NOMO-1 (cell line): ENCODE measurements around the gene LRRC47.
A peak's percentile ranks its signal among the peaks of the same experiment; 100 is the strongest.

Source experiments
- DNase-seq, 2 experiments: peaks; one replicate each; lab custom pipeline; 2025; ENCODE audit not compliant: unreplicated experiment in 2 of 2; lab: John Stamatoyannopoulos, UW

LRRC47 gene

DNA sequence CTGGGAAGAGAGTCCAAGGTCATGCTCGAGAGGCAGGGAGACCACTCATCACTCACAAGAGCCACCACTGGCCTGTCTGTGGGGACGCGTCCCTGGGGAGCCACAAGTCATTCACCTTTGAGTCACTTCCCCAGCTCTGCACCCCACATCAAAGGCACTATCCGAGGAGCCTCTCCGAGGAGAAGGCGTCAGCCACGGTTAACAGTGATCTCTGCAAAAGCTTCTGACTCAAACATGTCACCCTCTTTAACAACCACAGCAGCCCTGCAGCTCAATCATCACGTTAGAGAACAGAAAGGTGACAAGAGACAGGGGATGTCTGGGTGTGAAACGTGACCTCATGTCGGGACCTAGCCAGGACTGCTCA, 9.0 kb downstream of the LRRC47 start:
- no peak for DNase-seq

DNA sequence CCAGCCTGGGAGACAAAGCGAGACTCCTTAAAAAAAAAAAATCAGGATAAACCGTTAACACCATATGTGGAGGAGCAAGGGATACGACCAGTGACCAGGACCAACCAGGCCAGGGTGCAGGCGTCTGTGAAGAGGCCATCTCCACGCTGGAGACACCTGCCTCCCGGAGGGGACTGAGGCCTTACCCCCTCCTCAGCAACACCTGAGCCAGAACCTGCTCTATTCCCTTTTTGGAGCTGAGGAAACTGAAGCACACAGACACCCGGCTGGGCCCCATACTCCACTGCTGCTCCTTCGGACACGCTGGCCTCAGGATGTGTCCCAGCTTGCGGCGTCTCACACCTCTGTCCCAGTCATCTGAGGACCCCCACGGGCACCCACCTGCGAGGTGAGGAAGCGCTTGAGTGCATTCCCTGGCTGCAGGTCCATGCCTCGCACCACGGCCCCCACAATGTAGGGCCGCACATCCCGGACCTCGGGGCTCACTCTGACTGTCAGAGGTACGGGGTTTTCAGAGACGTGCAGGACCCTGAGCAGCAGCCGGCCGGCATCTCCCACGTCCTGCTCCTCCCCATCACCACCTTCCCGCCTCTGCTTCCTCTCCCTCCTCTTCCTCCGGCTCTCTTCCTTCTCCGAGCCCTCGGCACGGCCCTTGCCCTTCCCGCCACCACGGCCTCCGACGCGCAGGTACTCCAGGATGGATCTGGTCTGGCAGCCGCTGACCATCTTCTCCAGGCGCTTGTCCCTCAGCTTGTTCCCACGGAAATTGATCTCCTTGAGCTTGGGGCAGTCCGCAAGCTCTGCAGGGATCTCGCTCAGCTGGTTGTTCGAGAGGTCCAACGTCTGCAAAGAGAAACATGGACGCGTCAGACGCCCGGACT, 9.6 kb downstream of the LRRC47 start:
- no peak for DNase-seq

DNA sequence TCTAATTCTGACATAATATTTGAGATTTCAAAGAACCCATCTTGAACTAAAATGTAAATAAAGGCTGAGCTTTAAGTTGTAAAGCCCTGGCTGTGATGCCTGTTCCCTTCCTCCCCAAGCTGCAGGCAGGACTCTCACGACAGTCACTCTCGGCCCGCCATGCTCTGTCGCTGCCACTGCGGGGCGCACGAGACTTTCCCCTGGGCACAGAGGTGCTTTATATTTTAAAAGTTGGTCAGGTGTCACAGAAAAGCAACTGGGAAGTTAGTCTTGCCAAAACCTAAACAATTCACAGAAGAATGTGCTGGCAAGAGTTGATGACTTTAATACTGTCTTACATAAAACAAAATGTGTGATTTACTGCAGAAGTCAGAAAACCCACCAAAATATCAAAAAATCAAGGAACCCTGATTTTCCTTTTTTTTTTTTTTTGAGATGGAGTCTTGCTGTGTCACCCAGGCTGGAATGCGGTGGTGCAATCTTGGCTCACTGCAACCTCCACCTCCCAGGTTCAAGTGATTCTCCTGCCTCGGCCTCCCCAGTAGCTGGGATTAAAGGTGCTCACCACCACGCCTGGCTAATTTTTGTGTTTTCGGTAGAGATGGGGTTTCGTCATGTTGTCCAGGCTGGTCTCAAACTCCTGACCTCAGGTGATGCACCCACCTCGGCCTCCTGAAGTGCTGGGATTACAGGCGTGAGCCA, 10.7 kb downstream of the LRRC47 start:
- no peak for DNase-seq

DNA sequence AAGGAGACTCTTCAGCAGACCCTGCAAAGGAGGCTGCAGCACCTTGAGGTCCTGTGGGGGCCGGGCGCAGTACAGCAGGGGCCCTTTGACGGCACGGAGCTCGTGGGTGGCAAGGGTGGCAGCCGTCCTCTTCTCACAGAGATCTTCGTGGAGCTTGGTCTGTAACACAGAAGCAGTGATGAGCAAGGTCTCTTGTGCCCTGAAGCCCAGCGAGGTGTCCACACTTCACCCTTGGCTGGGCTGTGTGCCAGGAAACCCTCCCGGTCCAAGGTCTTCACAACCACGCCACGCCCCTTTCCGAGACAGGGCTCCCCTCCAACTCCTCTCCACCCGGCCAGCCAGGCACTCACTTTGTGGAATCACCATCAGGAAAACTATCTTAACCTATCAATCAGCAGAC, 11.3 kb downstream of the LRRC47 start:
- no peak for DNase-seq

DNA sequence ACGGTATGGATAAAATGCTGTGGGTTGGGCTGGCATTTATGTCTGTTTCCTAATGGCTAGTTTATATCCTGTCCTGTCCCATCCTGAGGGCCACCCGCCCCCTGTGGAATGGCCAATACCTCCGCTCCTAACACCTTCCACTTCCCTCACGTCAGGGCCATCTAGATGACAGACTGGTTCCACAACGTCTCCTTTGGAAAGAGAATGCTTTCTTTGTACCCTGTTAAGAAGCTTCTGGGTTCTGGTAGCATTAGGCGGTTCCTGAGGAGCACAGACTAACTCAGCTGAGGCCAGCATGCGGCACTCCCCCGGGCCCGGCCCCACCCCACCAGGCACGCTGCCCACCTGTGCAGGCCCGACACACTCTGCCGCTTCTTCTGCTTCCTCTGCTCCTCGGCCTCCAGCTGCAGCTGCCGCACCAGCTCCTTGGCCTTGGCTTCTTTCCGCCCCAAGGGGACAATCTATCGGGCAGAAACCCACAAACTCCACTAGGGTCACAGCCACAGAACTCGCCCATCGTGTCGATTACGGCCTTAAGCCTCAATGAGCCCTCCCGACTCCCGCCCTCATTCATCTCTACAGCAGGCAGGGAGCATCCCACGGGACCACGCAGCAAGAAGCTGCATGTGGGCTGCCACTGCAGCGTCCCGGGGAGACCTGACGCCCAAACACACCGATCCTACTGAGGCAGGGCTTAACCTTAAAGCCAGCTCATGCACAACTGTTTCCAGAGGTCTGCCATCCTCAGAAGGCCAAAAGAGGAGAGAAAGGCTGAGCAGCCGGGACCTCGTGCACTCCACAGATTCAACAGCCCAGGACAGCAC, 12.4 kb downstream of the LRRC47 start:
- no peak for DNase-seq

DNA sequence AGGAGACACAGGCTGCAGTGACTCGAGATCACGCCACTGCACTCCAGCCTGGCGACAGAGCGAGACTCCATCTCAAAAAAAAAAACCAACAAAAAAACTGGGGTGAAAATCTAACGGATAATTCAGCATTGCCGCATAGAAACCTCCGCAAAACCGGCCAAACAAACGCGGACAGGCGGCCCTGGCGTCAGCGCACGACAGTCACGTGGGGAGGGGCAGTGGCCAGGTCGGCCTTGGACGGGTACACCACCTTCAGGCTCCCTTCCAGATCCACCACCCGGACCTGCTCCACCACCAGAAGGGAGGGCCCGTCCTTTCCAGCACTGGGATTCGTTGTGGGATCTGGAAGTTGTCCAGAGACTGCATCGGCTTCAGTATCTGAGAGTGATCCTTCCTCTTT, 15.4 kb downstream of the LRRC47 start:
- DNase-seq: no peak

DNA sequence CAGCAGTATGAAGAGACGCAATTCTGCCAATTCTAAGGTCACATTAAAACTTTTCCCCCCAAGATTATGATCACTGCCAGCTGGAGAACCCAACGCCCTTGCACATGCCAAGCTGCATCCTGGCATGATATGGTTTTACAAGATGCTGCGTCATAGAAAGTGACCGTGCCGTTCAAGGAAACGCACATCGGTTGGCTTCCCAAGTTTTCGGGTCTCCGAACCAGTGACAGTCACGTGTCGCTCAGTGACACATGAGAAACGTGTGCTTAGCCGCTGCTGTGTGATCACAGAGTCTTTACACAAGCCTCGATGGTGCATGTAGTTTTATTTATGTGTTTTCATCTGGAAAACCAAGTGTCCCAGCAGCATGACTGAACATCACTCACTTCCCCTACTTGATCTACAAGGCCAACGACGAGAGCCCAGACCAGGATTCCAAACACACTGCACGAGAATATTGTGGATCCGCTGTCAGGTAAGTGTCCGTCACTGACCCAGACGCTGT, 16.3 kb downstream of the LRRC47 start:
- no peak for DNase-seq

DNA sequence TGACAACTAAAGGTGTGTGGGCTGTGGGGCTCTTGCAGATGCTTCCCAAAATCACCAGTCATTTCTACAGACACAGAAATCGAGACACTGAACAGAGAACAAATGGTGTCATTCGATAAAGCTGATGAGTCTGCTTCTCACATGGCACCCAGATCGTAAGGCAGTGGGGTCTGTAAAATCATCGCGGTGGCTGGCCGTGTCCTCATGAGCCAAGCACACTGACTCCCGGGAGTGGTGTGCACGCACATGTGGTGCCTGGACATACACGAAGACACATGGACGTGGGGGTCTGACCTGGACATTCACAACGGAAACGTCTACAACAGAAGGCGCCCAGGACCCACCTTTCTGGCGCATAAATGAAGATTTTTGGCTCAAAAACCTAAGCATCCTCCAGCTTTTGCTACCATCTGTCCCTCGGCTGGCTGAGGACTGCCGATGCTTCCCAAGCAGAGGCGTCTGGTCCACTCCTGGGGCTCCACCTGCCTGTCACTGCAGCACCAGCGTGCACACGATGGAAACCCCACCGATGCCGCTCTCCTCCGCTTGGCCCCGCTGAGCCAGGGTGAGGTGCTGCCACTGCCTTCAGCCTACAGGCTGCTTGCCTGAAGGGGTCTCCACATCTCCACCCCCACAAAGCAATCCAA, 16.9 kb downstream of the LRRC47 start:
- no peak for DNase-seq

DNA sequence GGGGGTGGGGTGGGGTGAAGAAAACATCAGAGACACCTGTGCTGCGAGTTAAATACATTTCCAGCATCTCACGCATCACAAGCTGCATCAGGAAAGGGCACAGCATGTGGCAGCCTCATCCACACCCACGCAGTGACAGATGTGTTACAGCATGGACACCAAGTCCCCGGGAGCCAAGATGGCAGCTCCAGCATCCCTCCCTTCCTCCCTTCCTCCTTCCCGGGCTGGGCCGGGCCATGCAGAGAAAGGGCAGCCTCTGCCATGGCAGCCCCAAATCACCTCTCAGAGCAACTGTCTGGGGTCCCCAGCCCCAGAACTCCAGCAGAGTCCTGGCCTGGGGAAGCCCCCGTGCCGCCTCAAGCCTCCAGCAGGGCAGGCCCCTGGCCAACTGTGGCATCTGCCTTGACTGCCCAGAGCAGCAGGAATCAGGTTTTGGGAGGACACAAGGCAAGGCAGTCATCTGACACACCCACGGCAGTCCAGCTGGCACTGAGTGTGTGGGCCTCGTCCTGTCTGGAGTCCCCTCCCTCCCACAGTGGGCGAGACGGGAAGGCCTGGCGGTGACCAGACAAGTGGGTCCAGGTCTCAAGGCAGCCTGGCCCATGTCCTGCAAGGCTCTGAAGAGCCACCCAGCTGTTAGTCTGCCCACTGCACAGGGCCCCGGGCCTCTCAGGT, 17.6 kb downstream of the LRRC47 start:
- DNase-seq: no peak

DNA sequence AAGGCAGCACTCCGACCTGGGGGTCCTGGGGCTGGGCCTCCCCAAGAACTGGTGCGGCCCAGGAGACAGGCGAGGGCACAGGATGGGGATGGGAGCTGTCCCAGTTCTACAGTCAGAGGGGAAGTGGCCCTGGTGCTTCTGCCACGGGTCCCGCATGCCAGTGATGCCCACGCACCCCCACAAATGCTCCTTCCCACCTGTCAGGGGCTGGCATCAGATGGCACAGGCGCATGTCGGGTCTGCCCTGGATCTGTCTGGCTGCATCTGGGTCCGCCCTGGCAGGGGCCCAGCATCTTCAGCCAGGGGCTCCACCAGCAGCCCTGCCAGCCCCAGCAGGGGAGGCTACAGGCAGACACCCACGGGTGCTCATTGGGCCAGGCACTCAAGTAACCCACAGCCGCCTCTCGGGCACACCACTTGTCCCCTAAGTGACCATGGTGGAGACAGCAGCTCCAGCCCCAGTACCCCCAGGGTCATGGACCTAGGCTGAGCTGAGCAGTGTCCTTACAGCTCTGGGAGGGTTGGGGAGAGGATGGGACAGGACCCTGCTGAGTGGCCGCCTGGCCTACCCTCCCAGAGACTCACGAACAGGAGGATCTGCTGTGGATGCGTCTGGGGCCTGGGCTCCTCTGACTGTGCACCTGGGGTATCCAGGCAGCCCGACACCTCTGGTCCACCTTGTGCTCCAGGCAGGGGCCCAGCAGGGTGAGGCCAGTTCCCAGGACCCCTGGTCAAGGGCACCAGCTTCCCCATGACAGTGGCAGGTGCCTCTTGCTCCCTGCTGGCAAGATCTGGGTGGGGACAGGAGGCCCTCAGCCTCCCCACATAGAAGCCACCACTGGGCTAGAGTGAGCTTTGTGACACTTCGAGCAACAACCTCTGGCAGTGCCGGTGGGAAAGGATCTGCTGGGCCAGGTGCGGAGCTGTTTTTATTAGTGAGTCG, 18.4 kb downstream of the LRRC47 start:
- no peak for DNase-seq

DNA sequence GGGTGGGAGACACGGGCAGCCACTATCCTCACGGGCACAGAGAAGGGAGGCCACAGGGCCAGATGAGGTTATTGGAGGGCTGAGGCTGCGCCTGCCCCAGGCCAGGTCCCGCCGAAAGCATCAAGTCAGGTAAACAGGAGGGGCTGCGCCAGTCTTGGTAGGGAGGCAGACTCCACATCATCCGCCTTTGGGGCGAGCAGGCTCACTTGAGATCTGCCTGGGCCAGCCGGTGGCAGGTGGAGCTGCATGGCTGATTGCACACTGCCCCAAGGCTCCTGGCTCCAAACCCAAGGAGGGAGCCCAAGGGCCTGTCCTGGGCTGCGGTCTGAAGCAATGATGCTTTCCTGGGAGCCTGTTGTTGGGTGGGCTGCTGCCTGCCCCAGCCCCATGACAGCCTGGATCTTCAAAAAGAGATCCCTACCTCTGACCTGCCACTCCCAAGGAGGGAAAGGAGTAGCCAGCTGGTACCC, 19.2 kb downstream of the LRRC47 start:
- no peak for DNase-seq

DNA sequence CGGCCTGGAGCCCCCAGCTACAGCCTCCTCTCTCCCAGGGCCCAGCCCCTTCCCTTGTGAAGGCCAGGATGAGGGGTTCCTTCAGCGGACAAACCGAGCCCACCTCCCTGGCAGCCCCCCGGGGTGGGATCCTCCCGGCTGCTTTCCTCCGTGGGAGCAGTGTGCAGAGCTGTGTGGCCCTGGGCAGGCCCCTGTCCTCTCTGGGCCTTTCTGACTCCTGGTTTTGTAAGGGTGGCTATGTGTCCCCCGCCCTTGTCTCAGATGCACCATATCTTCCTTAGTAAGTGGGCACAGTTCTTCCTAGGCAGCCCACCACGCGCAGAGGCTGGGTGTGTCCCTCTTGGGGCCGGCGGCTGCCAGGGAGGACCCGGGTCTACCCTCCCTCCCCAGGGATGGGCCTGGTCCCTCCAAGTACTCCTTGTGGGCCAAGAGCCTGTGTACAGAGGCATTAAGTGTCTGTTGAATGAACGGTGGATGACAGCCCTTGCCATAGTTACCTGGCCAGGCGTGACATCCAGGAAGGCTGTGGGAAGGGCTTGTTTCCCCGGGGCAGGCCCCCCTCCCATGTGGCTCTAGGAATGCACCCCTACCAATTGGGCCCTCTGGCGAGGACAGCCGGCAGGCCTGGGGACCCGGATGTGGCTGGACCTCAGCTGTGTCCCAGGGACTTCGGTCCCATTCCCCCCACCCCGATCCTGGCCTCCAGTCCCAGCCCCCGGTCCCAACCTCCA, 19.9 kb downstream of the LRRC47 start:
- no peak for DNase-seq

DNA sequence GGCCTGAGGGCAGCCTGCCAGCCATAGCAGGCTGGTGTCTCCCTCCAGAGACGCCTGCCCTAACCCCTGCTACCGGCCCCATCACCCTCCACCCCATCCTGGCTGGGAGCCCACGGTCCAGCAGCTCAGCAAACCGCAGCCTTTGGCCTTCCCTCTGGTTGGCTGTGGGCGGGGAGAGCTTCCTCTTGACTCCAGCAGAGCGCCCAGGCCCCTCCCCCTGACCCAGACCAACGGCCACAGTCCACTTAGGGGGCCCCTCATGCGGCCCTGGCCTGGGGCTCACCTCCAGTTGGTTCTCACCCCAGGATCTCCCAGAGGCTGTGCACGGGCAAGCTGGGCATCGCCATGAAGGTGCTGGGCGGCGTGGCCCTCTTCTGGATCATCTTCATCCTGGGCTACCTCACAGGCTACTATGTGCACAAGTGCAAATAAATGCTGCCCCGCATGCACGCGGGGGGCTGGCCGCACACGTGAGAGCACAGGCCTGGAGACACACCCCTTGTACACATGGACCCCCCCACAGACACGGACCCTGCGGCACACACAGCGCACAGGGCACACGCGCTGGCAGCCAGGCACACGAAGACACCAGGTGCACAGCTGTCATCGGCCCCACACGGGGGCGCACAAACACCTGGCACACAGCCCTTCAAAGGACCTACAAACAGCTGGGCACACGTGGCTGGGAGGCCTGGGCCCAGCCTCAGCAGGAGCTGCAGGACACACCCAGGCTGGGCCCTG, 20.6 kb downstream of the LRRC47 start:
- peak; percentile 32 to 76 for DNase-seq

DNA sequence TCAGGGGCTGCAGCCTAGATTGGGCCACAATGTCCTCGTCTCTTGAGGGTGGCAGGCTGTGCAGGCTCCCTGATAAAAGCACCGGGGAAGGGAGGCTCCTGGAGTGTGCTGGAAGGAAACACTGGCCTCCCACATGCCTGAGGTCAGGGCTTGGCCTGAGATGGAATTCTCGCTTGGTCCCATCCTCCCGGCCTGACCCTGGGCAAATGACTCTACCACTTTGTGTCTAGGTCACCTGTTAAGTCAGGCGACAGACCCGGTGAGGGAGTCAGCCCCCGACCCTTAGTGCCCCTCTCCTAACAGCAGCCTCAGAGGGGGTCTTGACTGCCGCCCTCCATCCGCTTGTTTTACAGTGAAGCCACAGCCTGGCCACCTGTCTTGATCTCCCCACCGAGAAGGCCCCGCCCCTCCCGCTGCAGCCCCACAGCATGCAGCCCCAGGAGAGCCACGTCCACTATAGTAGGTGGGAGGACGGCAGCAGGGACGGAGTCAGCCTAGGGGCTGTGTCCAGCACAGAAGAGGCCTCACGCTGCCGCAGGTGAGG, 21.3 kb downstream of the LRRC47 start:
- no peak for DNase-seq

DNA sequence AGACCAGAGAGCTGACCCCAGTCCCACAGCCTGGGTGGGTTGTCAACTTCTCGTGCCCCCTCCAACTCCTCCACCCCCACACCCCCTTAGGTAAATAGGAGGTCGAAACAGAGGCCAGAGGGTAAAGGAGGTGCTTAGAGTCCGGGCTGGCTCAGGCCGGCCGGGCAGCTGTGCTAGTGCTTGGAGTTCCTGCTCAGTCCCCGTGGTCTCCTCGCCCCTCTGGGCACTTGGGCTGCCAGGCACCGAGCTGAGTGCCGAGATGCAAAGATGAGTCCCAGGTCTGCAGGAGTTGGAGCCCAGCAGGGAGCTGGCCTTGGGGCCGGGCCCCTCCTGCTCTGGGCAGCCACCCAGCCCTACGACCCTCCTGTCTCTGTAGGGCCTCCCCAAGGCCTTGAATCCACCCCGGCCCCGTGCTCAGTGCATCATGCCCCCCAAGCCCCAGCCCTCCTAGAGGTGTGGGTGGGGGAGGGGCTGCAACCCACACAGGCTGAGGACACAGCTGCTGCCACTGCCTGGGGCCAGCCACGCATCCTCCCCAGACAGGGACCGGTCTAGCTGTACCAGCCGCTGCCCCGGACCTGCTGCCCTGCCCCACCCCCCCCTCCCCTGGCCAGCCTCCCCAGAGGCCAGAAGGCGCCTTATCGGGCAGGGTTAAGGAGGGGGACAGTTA, 21.9 kb downstream of the LRRC47 start:
- DNase-seq: no peak

DNA sequence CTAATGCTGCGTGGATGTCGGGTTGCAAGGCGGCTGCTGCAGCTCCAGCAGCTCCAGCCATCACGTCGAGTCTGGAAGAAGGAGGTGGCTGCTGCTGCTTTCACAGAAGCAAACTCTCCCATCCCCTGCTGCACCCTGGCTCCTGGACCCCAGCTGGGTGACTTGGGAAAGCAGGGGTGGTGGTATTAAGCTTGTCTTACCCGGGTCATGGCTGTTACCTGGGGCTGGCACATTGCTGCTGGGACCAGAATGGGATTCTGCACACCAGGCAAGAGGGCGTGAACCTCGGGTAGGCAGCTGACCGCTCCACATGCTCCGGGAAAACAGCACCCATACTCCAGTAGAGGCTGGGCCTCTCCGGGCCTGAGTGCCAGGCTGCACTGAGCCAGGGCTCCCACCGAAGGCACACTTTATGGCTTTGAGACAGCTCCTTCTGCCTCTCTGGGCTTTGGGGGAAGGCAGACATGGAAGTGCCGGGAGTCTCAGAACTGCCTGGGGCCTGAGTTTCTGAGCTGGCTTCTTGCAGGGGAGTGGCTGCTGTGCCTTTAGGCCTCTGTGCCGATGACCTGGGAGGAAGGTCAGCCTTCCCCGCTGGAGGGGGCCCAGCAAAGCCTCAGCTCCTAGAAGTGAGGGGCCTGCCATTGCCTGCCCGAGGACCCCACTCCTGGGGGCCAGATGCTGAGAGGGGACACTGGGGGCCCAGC, 22.6 kb downstream of the LRRC47 start:
- no peak for DNase-seq
